ENCODE results near the gene FARS2.
A peak's percentile ranks its signal among the peaks of the same experiment; 100 is the strongest.
"Not testable (repeated sequence)": the region's sequence is repeated elsewhere in the genome, so short reads cannot be mapped to it uniquely, and the experiment has no call there.

FARS2 gene

DNA sequence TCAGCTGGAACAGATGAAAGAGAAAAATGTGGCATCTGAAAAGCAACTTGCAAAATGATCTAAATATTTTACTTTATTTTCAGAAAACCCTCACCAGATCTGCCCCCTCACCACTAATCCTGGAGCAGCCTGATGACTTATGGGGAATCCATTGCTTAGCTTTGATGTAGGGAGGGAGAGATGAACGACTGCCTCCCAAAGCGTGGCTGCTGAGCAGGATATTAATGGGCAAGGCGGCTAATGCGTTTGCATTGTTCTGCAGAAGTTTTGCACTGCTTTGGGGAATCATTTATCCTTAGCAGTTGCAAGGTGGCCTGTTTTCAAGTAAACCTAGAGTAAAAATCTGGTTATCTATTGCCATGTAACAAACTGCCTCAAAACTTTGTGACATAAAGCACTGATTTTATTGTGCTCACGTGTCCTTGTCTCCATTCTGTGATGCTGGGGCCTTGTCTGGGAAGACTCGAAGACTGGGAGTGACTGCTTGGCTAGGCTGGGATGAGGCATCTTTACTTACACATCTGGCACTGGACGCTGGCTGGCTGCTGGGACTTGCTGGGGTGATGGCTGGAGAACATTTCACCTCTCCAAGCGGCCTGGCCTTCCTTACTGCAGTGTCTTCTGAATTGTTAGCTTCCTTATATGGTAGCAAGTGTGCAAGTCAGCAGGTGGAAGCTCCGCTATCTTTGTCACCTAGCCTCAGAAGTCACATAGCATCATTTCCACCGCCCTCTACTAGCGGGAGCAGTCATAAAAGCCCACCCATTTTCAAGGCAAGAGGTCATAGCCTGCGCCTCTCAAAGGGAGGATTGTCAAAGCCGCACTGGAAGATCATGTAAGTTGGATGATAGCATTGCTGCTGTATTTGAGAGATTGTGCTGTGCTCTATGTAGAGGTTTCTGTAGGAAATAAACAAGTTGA lies 432.2 kb downstream of the FARS2 start:
- no peak overlapping the region for H3K4me3 ChIP-seq (ENCODE audit: low read depth, low read length)
- in situ Hi-C loops (cut with HindIII; ENCODE audit: low sequenced_read_pairs): no loop called here
- DNase-seq (ENCODE audit: low read depth, low spot score): no peak
- TF ChIP-seq, protein P1, sequence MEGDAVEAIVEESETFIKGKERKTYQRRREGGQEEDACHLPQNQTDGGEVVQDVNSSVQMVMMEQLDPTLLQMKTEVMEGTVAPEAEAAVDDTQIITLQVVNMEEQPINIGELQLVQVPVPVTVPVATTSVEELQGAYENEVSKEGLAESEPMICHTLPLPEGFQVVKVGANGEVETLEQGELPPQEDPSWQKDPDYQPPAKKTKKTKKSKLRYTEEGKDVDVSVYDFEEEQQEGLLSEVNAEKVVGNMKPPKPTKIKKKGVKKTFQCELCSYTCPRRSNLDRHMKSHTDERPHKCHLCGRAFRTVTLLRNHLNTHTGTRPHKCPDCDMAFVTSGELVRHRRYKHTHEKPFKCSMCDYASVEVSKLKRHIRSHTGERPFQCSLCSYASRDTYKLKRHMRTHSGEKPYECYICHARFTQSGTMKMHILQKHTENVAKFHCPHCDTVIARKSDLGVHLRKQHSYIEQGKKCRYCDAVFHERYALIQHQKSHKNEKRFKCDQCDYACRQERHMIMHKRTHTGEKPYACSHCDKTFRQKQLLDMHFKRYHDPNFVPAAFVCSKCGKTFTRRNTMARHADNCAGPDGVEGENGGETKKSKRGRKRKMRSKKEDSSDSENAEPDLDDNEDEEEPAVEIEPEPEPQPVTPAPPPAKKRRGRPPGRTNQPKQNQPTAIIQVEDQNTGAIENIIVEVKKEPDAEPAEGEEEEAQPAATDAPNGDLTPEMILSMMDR (IDR thresholded peaks at IDR 0.05; ENCODE audit: low read depth, low read length): no peak

DNA sequence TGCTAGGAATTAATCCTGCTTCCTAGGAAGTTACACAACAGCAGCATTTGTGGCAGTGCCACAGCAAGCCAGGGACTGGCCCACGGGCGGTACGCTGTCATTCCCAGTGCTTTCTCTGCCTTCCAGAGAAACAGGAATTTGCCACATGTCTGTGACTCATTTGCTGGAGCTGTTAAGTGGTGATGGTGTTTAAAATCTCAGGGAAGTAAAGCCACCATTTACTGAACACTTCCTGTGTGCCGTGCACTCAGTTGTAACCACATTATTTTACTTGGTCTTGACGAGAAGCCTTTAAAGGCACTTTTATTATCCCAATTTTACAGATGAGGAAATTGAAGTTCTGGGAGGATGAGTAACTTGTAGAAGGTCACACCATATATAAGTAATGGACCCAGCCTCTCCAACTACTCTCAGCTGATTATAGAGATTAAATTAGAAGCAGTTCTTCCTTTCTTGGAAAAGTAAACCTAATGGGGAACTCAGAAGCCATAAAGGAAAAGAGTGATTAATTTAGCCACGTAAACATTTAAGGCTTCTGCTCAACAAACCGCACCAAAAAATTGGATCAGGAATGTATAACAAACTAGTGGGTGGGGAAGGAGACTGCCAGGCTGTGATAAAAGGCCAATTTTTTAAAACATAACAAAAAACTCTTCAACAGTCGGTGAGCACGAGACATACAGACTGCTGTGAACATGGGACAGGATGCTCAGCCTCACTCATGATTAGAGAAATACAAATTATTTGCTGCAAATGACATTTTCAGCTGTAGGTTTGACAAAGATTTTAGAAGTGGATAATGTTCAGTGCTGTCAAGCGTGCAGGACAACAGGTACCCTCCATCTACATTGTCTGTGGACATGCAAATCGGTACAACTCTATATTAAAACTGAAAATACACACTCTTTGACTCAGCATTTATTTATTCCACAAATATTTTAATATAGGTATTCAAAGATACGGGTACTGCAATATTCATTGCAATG lies 434.2 kb downstream of the FARS2 start:
- peak; percentile 76 for DNase-seq (ENCODE audit: low read depth, low spot score)
- H3K4me3 ChIP-seq (ENCODE audit: low read depth, low read length): no peak overlapping the region
- in situ Hi-C loops (cut with HindIII; ENCODE audit: low sequenced_read_pairs): no loop called here
- TF ChIP-seq, protein P1 (IDR thresholded peaks at IDR 0.05; ENCODE audit: low read depth, low read length): no peak

DNA sequence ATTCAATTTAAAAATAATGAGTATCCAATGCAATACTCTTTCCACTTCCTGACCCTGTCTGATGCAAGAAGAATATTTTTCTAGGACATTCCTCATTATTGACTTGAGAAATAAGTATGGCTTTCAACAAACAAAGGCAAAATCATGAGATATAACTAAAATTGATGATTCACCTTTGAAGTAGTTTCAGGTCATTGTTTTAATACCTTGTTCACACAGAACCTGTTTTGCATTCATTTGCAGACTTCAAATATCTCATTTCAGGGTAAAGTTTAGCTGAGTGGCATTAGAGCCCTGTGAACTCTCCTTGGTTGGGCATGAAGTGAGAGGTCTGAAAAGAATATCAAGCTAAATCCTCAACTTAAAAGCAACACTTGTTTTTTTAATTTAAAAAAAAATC lies 436.2 kb downstream of the FARS2 start:
- in situ Hi-C loops (cut with HindIII; ENCODE audit: low sequenced_read_pairs): no loop called here
- no peak for DNase-seq (ENCODE audit: low read depth, low spot score)

DNA sequence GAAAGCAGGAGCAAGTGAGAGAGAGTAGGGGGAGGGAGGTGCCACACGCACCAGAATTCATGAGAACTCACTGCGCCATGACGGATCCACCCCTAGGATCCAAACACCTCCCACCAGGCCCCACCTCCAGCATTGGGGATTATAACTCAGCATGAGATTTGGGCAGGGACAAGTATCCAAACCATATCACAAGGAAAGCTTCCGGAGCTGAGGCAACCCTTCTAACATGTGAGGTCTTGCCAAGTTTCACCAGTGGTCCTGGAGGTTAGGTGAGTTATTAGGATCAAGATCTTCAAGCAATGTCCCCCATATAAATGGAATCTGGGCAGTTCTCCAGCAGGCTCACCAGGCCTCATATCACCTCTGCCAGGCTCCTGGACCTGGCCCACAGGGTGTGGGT lies 437.0 kb downstream of the FARS2 start:
- DNase-seq (ENCODE audit: low read depth, low spot score): no peak
- H3K4me3 ChIP-seq (ENCODE audit: low read depth, low read length): no peak overlapping the region
- TF ChIP-seq, protein P1 (IDR thresholded peaks at IDR 0.05; ENCODE audit: low read depth, low read length): no peak
- in situ Hi-C loops (cut with HindIII; ENCODE audit: low sequenced_read_pairs): no loop called here

More for the DNA sequence above, 436.2 kb downstream of the FARS2 start:
- TF ChIP-seq, protein P1 (IDR thresholded peaks at IDR 0.05; ENCODE audit: low read depth, low read length): no peak
- no peak overlapping the region for H3K4me3 ChIP-seq (ENCODE audit: low read depth, low read length)

DNA sequence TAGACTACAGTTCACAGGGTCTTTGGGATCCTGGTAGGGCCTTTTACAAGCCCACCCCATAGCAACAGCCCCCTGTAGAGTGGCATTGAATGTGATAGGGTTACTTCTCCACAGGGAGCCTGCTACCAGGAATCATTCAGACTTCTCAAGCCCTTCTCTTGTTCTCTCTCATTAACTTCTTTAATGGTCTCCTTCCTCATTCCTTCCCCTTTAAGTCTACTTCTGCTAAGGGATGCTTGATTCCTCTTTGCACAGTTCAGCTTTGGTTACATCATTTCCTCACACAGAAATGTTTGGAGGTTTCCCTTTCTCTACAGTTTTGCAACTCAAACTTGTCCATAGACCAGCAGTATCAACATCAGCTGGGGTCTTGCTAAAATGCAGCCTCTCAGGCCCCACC lies 437.8 kb downstream of the FARS2 start:
- DNase-seq (ENCODE audit: low read depth, low spot score); in situ Hi-C loops (cut with HindIII; ENCODE audit: low sequenced_read_pairs); H3K4me3 ChIP-seq (ENCODE audit: low read depth, low read length): not testable (repeated sequence)

DNA sequence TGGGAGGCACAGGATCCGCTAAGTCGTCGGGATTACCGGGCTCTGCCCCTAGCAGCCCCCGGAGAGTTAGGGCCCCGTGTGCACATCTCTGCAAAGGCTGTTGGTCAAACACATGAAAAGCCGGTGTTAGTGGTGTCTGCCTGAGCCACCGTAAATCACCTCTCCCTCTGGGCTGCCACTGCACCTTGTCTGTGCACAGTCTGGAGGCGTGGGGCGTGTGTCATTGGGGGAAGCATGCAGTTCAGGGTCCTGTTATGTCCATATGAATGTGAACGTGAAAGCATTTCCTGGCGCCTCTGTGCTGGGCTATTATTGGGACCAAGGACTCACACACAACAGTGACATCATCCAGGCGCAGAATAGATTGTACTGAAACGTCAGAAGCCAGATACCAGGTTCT lies 439.9 kb downstream of the FARS2 start:
- TF ChIP-seq, protein P1 (IDR thresholded peaks at IDR 0.05; ENCODE audit: low read depth, low read length): no peak
- in situ Hi-C loops (cut with HindIII; ENCODE audit: low sequenced_read_pairs): no loop called here
- H3K4me3 ChIP-seq (ENCODE audit: low read depth, low read length): no peak overlapping the region
- no peak for DNase-seq (ENCODE audit: low read depth, low spot score)

All from astrocyte of the spinal cord (primary cell).